ENCODE data around the gene ENAH. TPM values are rescaled to one million over a fixed set of nuclear protein-coding genes. Genes with fewer than 3 reads are reported as not detected.
A peak's percentile ranks its signal among the peaks of the same experiment; 100 is the strongest.

Gene ENAH
- total RNA-seq, 4 donors from 2014 or later, result 198 to 229 (median 201) TPM

DNA sequence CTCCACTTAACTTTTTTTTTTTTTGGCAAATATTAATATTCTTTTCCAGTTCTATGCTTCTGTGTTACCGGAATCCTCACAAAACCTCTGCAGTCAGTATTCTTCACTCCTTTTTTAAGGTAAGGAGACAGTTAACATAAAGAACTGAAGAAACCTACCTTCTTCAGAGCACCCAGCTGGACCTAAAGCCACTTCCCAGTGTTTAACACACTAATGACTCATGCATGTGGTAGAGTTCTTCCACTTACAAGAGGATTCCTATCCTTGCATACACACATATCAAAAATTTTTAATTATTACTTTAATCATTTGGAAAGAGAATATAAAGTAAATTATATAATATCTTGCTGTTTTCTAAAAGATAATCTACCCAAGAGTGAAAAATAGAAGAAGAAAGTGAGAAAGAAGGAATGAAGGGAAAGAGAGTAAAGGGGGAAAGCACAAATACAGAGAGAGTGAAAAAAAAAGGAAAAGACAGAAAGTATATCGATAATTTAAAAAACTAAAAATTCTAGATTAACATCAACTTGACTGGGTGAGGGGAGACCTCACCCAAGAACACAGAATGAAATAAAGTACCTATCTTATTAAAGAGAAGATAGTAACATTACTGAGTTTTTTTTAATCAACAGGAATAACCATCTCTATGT, 54.9 kb downstream of the ENAH start:
- Histone ChIP-seq H3K4me3 (no peak overlapping the region), H3K36me3 (no peaks in the 10 kb centered on the region), H3K27ac (replicated peaks in 1 of 4) (peak overlapping the region in 2 of 4 donors; percentile 21 to 38), H3K9me3 (no peaks in the 10 kb centered on the region), H3K27me3 (no peaks in the 10 kb centered on the region), H3K4me1 (peaks cover 36 to 63% (median 57%) of the 10 kb centered on the region in 4 donors)
- TF ChIP-seq POLR2AphosphoS5 (IDR thresholded peaks at IDR 0.05), result no peak
- no peak for TF ChIP-seq POLR2A (IDR thresholded peaks at IDR 0.05; ENCODE audit: low read depth)
- no peak for TF ChIP-seq EP300 (IDR thresholded peaks at IDR 0.05)
- TF ChIP-seq, protein P1, sequence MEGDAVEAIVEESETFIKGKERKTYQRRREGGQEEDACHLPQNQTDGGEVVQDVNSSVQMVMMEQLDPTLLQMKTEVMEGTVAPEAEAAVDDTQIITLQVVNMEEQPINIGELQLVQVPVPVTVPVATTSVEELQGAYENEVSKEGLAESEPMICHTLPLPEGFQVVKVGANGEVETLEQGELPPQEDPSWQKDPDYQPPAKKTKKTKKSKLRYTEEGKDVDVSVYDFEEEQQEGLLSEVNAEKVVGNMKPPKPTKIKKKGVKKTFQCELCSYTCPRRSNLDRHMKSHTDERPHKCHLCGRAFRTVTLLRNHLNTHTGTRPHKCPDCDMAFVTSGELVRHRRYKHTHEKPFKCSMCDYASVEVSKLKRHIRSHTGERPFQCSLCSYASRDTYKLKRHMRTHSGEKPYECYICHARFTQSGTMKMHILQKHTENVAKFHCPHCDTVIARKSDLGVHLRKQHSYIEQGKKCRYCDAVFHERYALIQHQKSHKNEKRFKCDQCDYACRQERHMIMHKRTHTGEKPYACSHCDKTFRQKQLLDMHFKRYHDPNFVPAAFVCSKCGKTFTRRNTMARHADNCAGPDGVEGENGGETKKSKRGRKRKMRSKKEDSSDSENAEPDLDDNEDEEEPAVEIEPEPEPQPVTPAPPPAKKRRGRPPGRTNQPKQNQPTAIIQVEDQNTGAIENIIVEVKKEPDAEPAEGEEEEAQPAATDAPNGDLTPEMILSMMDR (IDR thresholded peaks at IDR 0.05), result no peak
- intact Hi-C loops (cut with DNase I), result no loop called here
- 75% methylated on average over 2 of the region's 2 CpGs for WGBS
- DNase-seq (ENCODE audit: extremely low spot score), result no peak

DNA sequence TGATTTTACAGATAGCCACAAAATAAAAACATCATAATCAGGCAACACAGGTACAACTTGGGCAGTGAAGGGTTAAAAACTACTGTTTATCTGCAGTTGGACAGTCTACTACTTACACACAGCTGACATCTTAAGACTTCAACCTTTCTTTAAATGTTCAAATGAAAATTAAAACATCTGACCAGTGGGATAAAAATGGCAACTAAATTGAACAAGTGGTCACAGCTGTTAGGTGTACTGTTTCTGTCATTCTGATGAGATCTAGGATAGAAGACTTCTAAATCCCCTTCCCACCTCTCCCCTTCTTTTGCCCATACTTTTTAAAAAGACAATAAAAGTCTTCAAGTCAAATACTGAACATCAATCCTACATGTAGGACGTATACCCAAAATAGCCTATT, 56.2 kb downstream of the ENAH start:
- peaks cover 39 to 66% (median 62%) of the 10 kb centered on the region in 4 donors for H3K4me1 ChIP-seq
- DNase-seq (ENCODE audit: extremely low spot score), result no peak
- 80% methylated on average over 1 of the region's 1 CpG for WGBS
- H3K9me3 ChIP-seq, result no peaks in the 10 kb centered on the region
- intact Hi-C loops (cut with DNase I), result no loop called here
- no peaks in the 10 kb centered on the region for H3K27me3 ChIP-seq
- H3K27ac ChIP-seq (replicated peaks in 1 of 4), result peak overlapping the region in 1 of 4 donors; percentile 17
- TF ChIP-seq, protein P1 (IDR thresholded peaks at IDR 0.05), result no peak
- no peak for TF ChIP-seq POLR2AphosphoS5 (IDR thresholded peaks at IDR 0.05)
- no peak for TF ChIP-seq EP300 (IDR thresholded peaks at IDR 0.05)
- TF ChIP-seq POLR2A (IDR thresholded peaks at IDR 0.05; ENCODE audit: low read depth), result no peak
- H3K36me3 ChIP-seq, result no peaks in the 10 kb centered on the region
- H3K4me3 ChIP-seq, result no peak overlapping the region

DNA sequence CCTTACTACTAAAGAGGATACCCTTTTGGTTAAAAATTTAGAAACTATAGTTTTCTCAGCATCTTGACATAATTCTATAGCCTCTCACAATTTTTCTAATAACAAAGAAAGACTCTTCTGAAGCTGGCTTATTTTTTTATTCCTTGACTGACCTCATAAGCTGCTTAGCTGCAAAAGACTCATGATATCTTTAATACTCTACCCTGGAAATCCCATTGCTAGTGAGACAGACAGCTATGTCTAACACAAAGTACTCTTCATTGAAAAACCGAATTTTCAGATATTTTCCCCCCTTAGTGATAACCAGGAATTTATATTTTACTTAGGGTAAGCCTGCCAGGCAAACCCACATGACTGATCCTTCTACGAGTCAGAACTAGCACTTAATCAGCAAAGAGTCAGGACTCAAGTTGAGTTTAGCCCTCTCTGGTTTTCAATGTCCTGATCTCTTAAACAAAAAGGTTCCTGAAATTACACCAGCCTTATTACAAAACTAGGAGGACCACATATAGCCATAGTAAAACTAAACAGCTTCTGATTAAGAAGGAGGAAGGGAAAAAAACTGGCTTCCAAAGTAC, 56.9 kb downstream of the ENAH start:
- no peaks in the 10 kb centered on the region for H3K27me3 ChIP-seq
- whole genome bisulfite sequencing, result 37% methylated on average over 2 of the region's 2 CpGs
- TF ChIP-seq, protein P1 (IDR thresholded peaks at IDR 0.05), result no peak
- TF ChIP-seq EP300 (IDR thresholded peaks at IDR 0.05) (no peak), POLR2AphosphoS5 (IDR thresholded peaks at IDR 0.05) (no peak), POLR2A (IDR thresholded peaks at IDR 0.05; ENCODE audit: low read depth) (no peak)
- H3K36me3 ChIP-seq, result no peaks in the 10 kb centered on the region
- H3K27ac ChIP-seq (replicated peaks in 1 of 4), result peak overlapping the region in 1 of 4 donors; percentile 17
- no peak overlapping the region for H3K4me3 ChIP-seq
- H3K9me3 ChIP-seq, result no peaks in the 10 kb centered on the region
- intact Hi-C loops (cut with DNase I), result no loop called here
- peaks cover 39 to 72% (median 65%) of the 10 kb centered on the region in 4 donors for H3K4me1 ChIP-seq
- DNase-seq (ENCODE audit: extremely low spot score), result no peak

DNA sequence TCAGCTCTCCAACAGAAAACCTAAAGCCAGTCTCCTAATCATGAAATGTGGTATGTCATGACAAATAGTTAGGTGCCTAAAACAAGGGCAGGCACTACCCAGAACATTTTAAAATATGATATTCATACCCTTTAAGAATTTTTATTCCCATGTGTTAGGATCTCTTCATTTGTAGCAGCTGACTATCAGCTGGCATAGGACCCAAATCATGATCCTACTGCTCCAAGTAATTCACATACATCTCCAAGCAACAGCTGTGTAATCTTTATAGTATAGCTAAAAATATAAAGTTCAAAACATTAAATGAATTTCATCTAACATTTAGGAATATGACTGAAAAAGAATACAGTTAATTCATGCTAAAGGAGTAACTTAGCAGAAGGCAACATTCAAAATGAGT, 57.5 kb downstream of the ENAH start:
- Histone ChIP-seq H3K27ac (replicated peaks in 1 of 4) (no peak overlapping the region), H3K36me3 (no peaks in the 10 kb centered on the region), H3K9me3 (no peaks in the 10 kb centered on the region), H3K4me3 (no peak overlapping the region), H3K27me3 (no peaks in the 10 kb centered on the region), H3K4me1 (peaks cover 39 to 77% (median 71%) of the 10 kb centered on the region in 4 donors)
- intact Hi-C loops (cut with DNase I), result no loop called here
- DNase-seq (ENCODE audit: extremely low spot score), result no peak
- TF ChIP-seq EP300 (IDR thresholded peaks at IDR 0.05) (no peak), POLR2A (IDR thresholded peaks at IDR 0.05; ENCODE audit: low read depth) (no peak), POLR2AphosphoS5 (IDR thresholded peaks at IDR 0.05) (no peak)
- TF ChIP-seq, protein P1 (IDR thresholded peaks at IDR 0.05), result no peak
